ENCODE results near the gene ZDHHC24. TPM values are rescaled to one million over a fixed set of nuclear protein-coding genes. Genes with fewer than 3 reads are reported as not detected.

Gene ZDHHC24
- total and polyA plus RNA-seq, 2 experiments from 2014 or later: 5.6 to 13.1 TPM

- DNase-seq (ENCODE audit: low spot score): no peak
- peaks cover 3% of the 10 kb centered on the region; the same call in 1 of the 3 replicates for H3K36me3 Mint-ChIP-seq (ENCODE audit: low read depth)
- peaks cover 9% of the 10 kb centered on the region for H3K27me3 Mint-ChIP-seq (ENCODE audit: insufficient read depth, low read depth, poor library complexity)
- no peak overlapping the region for H3K27ac Mint-ChIP-seq
- no peak overlapping the region for H3K4me3 Mint-ChIP-seq
- Histone ChIP-seq H3K9me2 (ENCODE audit: insufficient read depth) (no peaks in the 10 kb centered on the region), H3K27ac (ENCODE audit: low read depth) (no peak overlapping the region), H3K79me2 (replicated peaks; ENCODE audit: insufficient read depth) (no peaks in the 10 kb centered on the region), H3F3A (replicated peaks; ENCODE audit: low read depth) (0 out of 2 replicates have a peak, but pooled peaks cover 5% of the 10 kb centered on the region), H3K4me1 (ENCODE audit: insufficient read depth) (peaks cover 21% of the 10 kb centered on the region; the same call in 1 of the 2 replicates), H3K4me2 (no peak overlapping the region), H4K20me1 (replicated peaks; ENCODE audit: insufficient read depth) (no peaks in the 10 kb centered on the region; the same call in none of the 2 replicates), H3K36me3 (ENCODE audit: insufficient read depth) (no peaks in the 10 kb centered on the region; the same call in 1 of the 2 replicates), H2AFZ (no peak overlapping the region), H3K27me3 (ENCODE audit: insufficient read depth) (no peaks in the 10 kb centered on the region), H3K4me3 (no peak overlapping the region)
- no peak for TF ChIP-seq STAT1 (IDR thresholded peaks at IDR 0.05; ENCODE audit: unreplicated experiment)
- no peak for TF ChIP-seq ZNF331 (CRISPR knock-in tag; IDR thresholded peaks at IDR 0.05; ENCODE audit: low read depth)
- no peak for TF ChIP-seq EZH2phosphoT487 (IDR thresholded peaks at IDR 0.05; ENCODE audit: unreplicated experiment)
- TF ChIP-seq, protein P1, sequence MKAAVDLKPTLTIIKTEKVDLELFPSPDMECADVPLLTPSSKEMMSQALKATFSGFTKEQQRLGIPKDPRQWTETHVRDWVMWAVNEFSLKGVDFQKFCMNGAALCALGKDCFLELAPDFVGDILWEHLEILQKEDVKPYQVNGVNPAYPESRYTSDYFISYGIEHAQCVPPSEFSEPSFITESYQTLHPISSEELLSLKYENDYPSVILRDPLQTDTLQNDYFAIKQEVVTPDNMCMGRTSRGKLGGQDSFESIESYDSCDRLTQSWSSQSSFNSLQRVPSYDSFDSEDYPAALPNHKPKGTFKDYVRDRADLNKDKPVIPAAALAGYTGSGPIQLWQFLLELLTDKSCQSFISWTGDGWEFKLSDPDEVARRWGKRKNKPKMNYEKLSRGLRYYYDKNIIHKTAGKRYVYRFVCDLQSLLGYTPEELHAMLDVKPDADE (IDR thresholded peaks at IDR 0.05): no peak
- TF ChIP-seq JUNB (IDR thresholded peaks at IDR 0.05; ENCODE audit: unreplicated experiment): no peak
- TF ChIP-seq ZNF114 (CRISPR knock-in tag; IDR thresholded peaks at IDR 0.05): no peak
- no peak for TF ChIP-seq EZH2 (IDR thresholded peaks at IDR 0.05; ENCODE audit: low read depth, unreplicated experiment)
- no peak for TF ChIP-seq REST (IDR thresholded peaks at IDR 0.05; ENCODE audit: unreplicated experiment)
- TF ChIP-seq POLR2AphosphoS5 (IDR thresholded peaks at IDR 0.05; ENCODE audit: low read depth): no peak
- no peak for TF ChIP-seq ZNF462 (CRISPR knock-in tag; IDR thresholded peaks at IDR 0.05)
- no peak for TF ChIP-seq CREB1 (CRISPR knock-in tag; IDR thresholded peaks at IDR 0.05; ENCODE audit: low read depth)
- no peak for TF ChIP-seq NANOG (IDR thresholded peaks at IDR 0.05; ENCODE audit: borderline replicate concordance)
- TF ChIP-seq, protein P2, sequence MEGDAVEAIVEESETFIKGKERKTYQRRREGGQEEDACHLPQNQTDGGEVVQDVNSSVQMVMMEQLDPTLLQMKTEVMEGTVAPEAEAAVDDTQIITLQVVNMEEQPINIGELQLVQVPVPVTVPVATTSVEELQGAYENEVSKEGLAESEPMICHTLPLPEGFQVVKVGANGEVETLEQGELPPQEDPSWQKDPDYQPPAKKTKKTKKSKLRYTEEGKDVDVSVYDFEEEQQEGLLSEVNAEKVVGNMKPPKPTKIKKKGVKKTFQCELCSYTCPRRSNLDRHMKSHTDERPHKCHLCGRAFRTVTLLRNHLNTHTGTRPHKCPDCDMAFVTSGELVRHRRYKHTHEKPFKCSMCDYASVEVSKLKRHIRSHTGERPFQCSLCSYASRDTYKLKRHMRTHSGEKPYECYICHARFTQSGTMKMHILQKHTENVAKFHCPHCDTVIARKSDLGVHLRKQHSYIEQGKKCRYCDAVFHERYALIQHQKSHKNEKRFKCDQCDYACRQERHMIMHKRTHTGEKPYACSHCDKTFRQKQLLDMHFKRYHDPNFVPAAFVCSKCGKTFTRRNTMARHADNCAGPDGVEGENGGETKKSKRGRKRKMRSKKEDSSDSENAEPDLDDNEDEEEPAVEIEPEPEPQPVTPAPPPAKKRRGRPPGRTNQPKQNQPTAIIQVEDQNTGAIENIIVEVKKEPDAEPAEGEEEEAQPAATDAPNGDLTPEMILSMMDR (conservative IDR thresholded peaks at IDR 0.05; ENCODE audit: low read depth in 2 of 2): no peak
- peaks cover 27% of the 10 kb centered on the region for H3K4me1 Mint-ChIP-seq
- ATAC-seq: no peak
- H3K9me3 Mint-ChIP-seq: no peaks in the 10 kb centered on the region
Observed at GRCh38 chr11:66471142-66471541, 74.7 kb downstream of the ZDHHC24 start.
